Ascending aorta (tissue), 2 donors: ENCODE results near the gene HLA-C. TPM values are rescaled to one million over a fixed set of nuclear protein-coding genes. Genes with fewer than 3 reads are reported as not detected.

Source experiments
- DNase-seq, 2 donors: peaks; one replicate each; pipeline ENCODE4 v3.0.0-alpha.2; 2019; ENCODE audit warnings: low spot score in 2 of 2
- H3K27ac ChIP-seq, 2 donors: fragments of 200-600 bp; sonication (generic); one replicate each; pipeline ENCODE4 v1.5.1; 2016 to 2017; ENCODE audit warnings: mild to moderate bottlenecking in 1 of 2
- H3K27me3 ChIP-seq: fragments of 200-600 bp; sonication (generic); one replicate; pipeline ENCODE4 v1.5.1; 2017
- H3K36me3 ChIP-seq, 2 donors: fragments of 200-600 bp; sonication (generic); one replicate each; pipeline ENCODE4 v1.5.1; 2016
- H3K4me1 ChIP-seq, 2 donors: fragments of 200-600 bp; sonication (generic); one replicate each; pipeline ENCODE4 v1.5.1; 2016 to 2017; ENCODE audit warnings: mild to moderate bottlenecking in 1 of 2
- H3K4me3 ChIP-seq, 2 donors: fragments of 200-600 bp; sonication (generic); one replicate each; pipeline ENCODE4 v1.5.1; 2016 to 2017; ENCODE audit warnings: mild to moderate bottlenecking in 1 of 2
- H3K9me3 ChIP-seq, 2 donors: fragments of 200-600 bp; sonication (generic); one replicate each; pipeline ENCODE4 v1.5.1; 2016
- intact Hi-C: fragments of 100-400 bp; cut with DNase I; formaldehyde crosslinking; loops from one replicate; pipeline ENCODE4 v1.15.1; 2023
- total RNA-seq: library from RNA; depleted of rRNA; stranded (reverse); fragments of >200 nt; gene quantifications from one replicate; pipeline ENCODE4 v1.1.0, GENCODE V29; 2016
- TF ChIP-seq, protein P1 (sequence below), 3 experiments: fragments of 200-600 bp in 2 of 3; fragments of 450-650 bp in 1 of 3; sonication (generic) in 2 of 3; IDR thresholded peaks; one replicate each; pipeline ENCODE4 v1.5.1; 2016 to 2019; ENCODE audit warnings: antibody characterized with exemption in 3 of 3, mild to moderate bottlenecking in 1 of 3, moderate library complexity in 1 of 3

The HLA-C gene
- total RNA-seq, 1 donor from 2014 or later = 921 TPM

DNA sequence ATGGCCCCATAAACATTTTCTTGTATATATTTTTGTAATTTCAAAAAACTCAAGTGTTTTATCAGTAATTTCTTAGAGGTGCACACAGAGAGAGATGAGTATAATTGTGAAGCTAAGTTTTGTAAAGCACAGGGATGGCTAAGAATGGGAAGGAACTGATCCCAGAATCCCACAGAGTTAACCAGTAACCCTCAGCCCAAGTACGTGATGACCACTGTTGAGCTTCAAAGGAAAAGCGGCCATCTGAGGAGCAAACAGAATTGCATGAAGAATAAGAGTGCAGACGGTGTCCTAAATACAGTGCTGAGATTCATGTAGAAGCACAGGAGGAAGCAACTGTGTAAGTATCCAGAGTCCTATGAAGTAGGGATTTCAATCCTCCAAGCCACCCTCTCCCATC is 28.1 kb upstream of the HLA-C start:
- DNase-seq = no peak
- Histone ChIP-seq H3K4me3 (no peak overlapping the region), H3K27me3 (no peaks in the 10 kb centered on the region), H3K4me1 (no peaks in the 10 kb centered on the region), H3K27ac (no peak overlapping the region), H3K9me3 (no peaks in the 10 kb centered on the region), H3K36me3 (no peaks in the 10 kb centered on the region)
- intact Hi-C loops = no loop called here
- TF ChIP-seq, protein P1, sequence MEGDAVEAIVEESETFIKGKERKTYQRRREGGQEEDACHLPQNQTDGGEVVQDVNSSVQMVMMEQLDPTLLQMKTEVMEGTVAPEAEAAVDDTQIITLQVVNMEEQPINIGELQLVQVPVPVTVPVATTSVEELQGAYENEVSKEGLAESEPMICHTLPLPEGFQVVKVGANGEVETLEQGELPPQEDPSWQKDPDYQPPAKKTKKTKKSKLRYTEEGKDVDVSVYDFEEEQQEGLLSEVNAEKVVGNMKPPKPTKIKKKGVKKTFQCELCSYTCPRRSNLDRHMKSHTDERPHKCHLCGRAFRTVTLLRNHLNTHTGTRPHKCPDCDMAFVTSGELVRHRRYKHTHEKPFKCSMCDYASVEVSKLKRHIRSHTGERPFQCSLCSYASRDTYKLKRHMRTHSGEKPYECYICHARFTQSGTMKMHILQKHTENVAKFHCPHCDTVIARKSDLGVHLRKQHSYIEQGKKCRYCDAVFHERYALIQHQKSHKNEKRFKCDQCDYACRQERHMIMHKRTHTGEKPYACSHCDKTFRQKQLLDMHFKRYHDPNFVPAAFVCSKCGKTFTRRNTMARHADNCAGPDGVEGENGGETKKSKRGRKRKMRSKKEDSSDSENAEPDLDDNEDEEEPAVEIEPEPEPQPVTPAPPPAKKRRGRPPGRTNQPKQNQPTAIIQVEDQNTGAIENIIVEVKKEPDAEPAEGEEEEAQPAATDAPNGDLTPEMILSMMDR (IDR thresholded peaks at IDR 0.05) = no peak

DNA sequence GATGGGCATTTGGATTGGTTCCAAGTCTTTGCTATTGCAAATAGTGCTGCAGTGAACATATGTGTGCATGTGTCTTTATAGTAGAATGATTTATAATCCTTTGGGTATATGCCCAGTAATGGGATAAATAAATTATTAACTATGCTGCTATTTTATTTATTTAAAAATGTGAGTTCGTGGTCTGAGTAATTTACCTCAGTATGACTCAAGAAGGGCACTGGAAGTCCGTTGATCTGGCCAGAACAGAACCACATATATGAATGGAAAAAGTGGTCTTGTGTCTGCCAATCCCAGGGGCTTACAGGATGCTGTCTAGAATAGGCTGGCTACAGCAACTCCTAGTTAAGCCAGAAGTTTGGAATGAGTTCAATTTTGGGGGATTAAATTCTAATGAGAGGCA is 27.6 kb upstream of the HLA-C start:
- H3K9me3 ChIP-seq = no peaks in the 10 kb centered on the region
- intact Hi-C loops = no loop called here
- no peak for DNase-seq
- no peak overlapping the region for H3K27ac ChIP-seq
- no peak overlapping the region for H3K4me3 ChIP-seq
- no peaks in the 10 kb centered on the region for H3K27me3 ChIP-seq
- TF ChIP-seq, protein P1 (IDR thresholded peaks at IDR 0.05) = no peak
- no peaks in the 10 kb centered on the region for H3K4me1 ChIP-seq
- no peaks in the 10 kb centered on the region for H3K36me3 ChIP-seq

GRCh38 chr6:31294056-31294455 is 22.2 kb upstream of the HLA-C start:
- Histone ChIP-seq H3K9me3 (no peaks in the 10 kb centered on the region), H3K4me3 (no peak overlapping the region), H3K36me3 (no peaks in the 10 kb centered on the region), H3K4me1 (no peaks in the 10 kb centered on the region), H3K27me3 (no peaks in the 10 kb centered on the region), H3K27ac (no peak overlapping the region)
- TF ChIP-seq, protein P1 (IDR thresholded peaks at IDR 0.05) = no peak
- no peak for DNase-seq
- intact Hi-C loops = no loop called here

DNA sequence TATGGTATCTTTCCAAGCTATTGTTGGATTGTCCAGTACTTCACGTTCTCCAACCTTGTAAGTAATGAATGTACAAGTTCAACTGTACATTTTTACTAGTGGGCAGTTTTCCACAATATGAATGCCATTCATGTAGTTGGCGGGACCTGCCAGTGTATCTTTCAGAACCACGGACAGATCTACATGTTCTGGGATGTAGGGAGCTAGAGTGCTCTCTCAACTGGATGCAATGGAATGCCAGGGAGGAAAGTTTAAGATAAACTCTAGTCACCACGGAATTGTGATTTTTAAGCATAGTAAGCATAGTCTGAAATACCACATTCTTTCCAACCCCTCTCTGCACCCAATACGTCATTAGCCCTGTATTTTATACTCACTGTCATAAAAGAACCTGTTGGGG is 21.5 kb upstream of the HLA-C start:
- intact Hi-C loops = no loop called here

DNA sequence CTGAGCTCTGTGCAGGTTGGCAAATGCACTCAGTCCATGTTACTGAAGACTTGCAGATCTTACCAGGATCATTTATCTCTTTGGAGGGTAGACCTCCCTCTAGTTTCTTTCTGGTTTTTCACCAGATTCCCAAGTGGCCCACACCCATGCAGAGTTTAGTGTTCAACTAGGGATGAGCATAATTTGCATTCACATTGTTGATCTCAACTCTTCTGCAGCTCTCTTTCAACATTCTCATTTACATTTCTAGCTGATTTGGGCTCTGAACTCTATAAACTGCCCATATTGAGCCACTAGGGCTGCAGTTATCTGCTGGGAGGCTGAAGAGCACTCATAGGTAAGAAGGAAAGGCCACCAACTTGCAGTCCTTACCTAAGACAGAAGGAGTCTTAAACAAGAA is 17.9 kb upstream of the HLA-C start:
- no peak for DNase-seq
- TF ChIP-seq, protein P1 (IDR thresholded peaks at IDR 0.05) = no peak
- H3K9me3 ChIP-seq = no peaks in the 10 kb centered on the region

More for the DNA sequence above, 21.5 kb upstream of the HLA-C start:
- H3K9me3 ChIP-seq = no peaks in the 10 kb centered on the region
- TF ChIP-seq, protein P1 (IDR thresholded peaks at IDR 0.05) = no peak
- no peak overlapping the region for H3K27ac ChIP-seq
- no peaks in the 10 kb centered on the region for H3K36me3 ChIP-seq
- H3K4me1 ChIP-seq = no peaks in the 10 kb centered on the region
- H3K27me3 ChIP-seq = no peaks in the 10 kb centered on the region
- no peak overlapping the region for H3K4me3 ChIP-seq
- DNase-seq = no peak

GRCh38 chr6:31287619-31288018 is 15.7 kb upstream of the HLA-C start:
- Histone ChIP-seq H3K4me3 (no peak overlapping the region), H3K4me1 (no peaks in the 10 kb centered on the region), H3K27me3 (no peaks in the 10 kb centered on the region), H3K27ac (no peak overlapping the region), H3K36me3 (no peaks in the 10 kb centered on the region), H3K9me3 (no peaks in the 10 kb centered on the region)
- intact Hi-C loops = no loop called here
- no peak for DNase-seq
- TF ChIP-seq, protein P1 (IDR thresholded peaks at IDR 0.05) = no peak

More for the DNA sequence above, 17.9 kb upstream of the HLA-C start:
- H3K36me3 ChIP-seq = no peaks in the 10 kb centered on the region
- intact Hi-C loops = no loop called here
- H3K4me1 ChIP-seq = no peaks in the 10 kb centered on the region
- no peaks in the 10 kb centered on the region for H3K27me3 ChIP-seq
- no peak overlapping the region for H3K27ac ChIP-seq
- H3K4me3 ChIP-seq = no peak overlapping the region
